Thoracic aorta (tissue), 2 donors: ENCODE data around the gene PCMT1. TPM values are rescaled to one million over a fixed set of nuclear protein-coding genes. Genes with fewer than 3 reads are reported as not detected.

ENCODE experiments used
- ATAC-seq: fragments of 150-250 bp; one replicate; pipeline ENCODE4 v1.8.0; 2017; ENCODE audit warnings: low read depth; ENCODE audit not compliant: insufficient number of reproducible peaks, low FRiP score
- DNase-seq: peaks from one replicate; pipeline ENCODE4 v3.0.0-alpha.2; 2020; ENCODE audit warnings: low spot score
- H3K27ac ChIP-seq, 2 donors: fragments of 200-600 bp; sonication (generic); 1 replicate in 1 of 2; 2 replicates in 1 of 2; pipeline ENCODE4 v1.5.1; 2016; ENCODE audit warnings: mild to moderate bottlenecking in 2 of 2, moderate library complexity in 2 of 2
- H3K27me3 ChIP-seq: fragments of 200-600 bp; sonication (generic); replicated peaks from 2 replicates; pipeline ENCODE4 v1.6.0; 2016; ENCODE audit warnings: mild to moderate bottlenecking; ENCODE audit not compliant: insufficient read depth
- H3K36me3 ChIP-seq: fragments of 200-600 bp; sonication (generic); one replicate; pipeline ENCODE4 v1.5.1; 2016
- H3K4me1 ChIP-seq, 2 donors: fragments of 200-600 bp; sonication (generic); 1 replicate in 1 of 2; 2 replicates in 1 of 2; pipeline versions ENCODE4 v1.5.1 to v1.6.0; 2016; ENCODE audit warnings: low read depth in 2 of 2, mild to moderate bottlenecking in 1 of 2; ENCODE audit not compliant: control insufficient read depth in 1 of 2
- H3K4me3 ChIP-seq: fragments of 200-600 bp; sonication (generic); 2 replicates; pipeline ENCODE4 v1.5.1; 2016; ENCODE audit warnings: mild to moderate bottlenecking
- H3K9me3 ChIP-seq: fragments of 200-600 bp; sonication (generic); 2 replicates; pipeline ENCODE4 v1.5.1; 2016
- CTCF ChIP-seq: fragments of 200-600 bp; sonication (generic); IDR thresholded peaks from one replicate; pipeline ENCODE4 v1.5.1; 2019; ENCODE audit warnings: antibody characterized with exemption
- total RNA-seq, 2 donors: library from RNA; depleted of rRNA; stranded (reverse); fragments of >200 nt; gene quantifications; one replicate each; pipeline versions ENCODE4 v1.1.0 to v1.2.3, GENCODE V29; 2016

PCMT1 gene
- total RNA-seq, 2 donors from 2014 or later, result 40.6 to 86.0 TPM

- TF ChIP-seq CTCF, result no peak
- Histone ChIP-seq H3K9me3 (no peaks in the 10 kb centered on the region), H3K27ac (no peak overlapping the region), H3K4me3 (no peak overlapping the region), H3K36me3 (no peaks in the 10 kb centered on the region), H3K27me3 (no peaks in the 10 kb centered on the region), H3K4me1 (peaks cover 0 to 6% of the 10 kb centered on the region in 2 donors)
- ATAC-seq, result no peak
- DNase-seq, result no peak
Observed at GRCh38 chr6:149854532-149854931, 105.0 kb downstream of the PCMT1 start.

GRCh38 chr6:149855040-149855654 is 105.6 kb downstream of the PCMT1 start:
- no peaks in the 10 kb centered on the region for H3K27me3 ChIP-seq
- no peaks in the 10 kb centered on the region for H3K9me3 ChIP-seq
- no peaks in the 10 kb centered on the region for H3K36me3 ChIP-seq
- DNase-seq (no peak), ATAC-seq (no peak)
- H3K27ac ChIP-seq, result no peak overlapping the region
- H3K4me1 ChIP-seq, result peaks cover 0 to 6% of the 10 kb centered on the region in 2 donors
- no peak for TF ChIP-seq CTCF
- H3K4me3 ChIP-seq, result no peak overlapping the region

- Histone ChIP-seq H3K27me3 (no peaks in the 10 kb centered on the region), H3K4me3 (no peak overlapping the region), H3K9me3 (no peaks in the 10 kb centered on the region), H3K36me3 (no peaks in the 10 kb centered on the region), H3K4me1 (peaks cover 0 to 6% of the 10 kb centered on the region in 2 donors), H3K27ac (no peak overlapping the region)
- DNase-seq (no peak), ATAC-seq (no peak)
- TF ChIP-seq CTCF, result no peak
Observed at GRCh38 chr6:149855741-149856140, 106.2 kb downstream of the PCMT1 start.

GRCh38 chr6:149856256-149856994 is 106.9 kb downstream of the PCMT1 start:
- Histone ChIP-seq H3K4me1 (peaks cover 0 to 6% of the 10 kb centered on the region in 2 donors), H3K36me3 (no peaks in the 10 kb centered on the region), H3K9me3 (no peaks in the 10 kb centered on the region), H3K27me3 (no peaks in the 10 kb centered on the region), H3K4me3 (no peak overlapping the region), H3K27ac (no peak overlapping the region)
- DNase-seq (no peak), ATAC-seq (no peak)
- no peak for TF ChIP-seq CTCF

- no peak overlapping the region for H3K27ac ChIP-seq
- no peak for ATAC-seq
- H3K4me3 ChIP-seq, result no peak overlapping the region
- peaks cover 1 to 8% of the 10 kb centered on the region in 2 donors for H3K4me1 ChIP-seq
- DNase-seq, result no peak
- no peak for TF ChIP-seq CTCF
- no peaks in the 10 kb centered on the region for H3K27me3 ChIP-seq
- no peaks in the 10 kb centered on the region for H3K36me3 ChIP-seq
- no peaks in the 10 kb centered on the region for H3K9me3 ChIP-seq
Observed at GRCh38 chr6:149857541-149857940, 108.0 kb downstream of the PCMT1 start.
